Measurements from ENCODE around the gene ARHGEF10L. TPM values are rescaled to one million over a fixed set of nuclear protein-coding genes. Genes with fewer than 3 reads are reported as not detected.

The ARHGEF10L gene
- total RNA-seq, 1 experiment from 2014 or later: 3.3 TPM

DNA sequence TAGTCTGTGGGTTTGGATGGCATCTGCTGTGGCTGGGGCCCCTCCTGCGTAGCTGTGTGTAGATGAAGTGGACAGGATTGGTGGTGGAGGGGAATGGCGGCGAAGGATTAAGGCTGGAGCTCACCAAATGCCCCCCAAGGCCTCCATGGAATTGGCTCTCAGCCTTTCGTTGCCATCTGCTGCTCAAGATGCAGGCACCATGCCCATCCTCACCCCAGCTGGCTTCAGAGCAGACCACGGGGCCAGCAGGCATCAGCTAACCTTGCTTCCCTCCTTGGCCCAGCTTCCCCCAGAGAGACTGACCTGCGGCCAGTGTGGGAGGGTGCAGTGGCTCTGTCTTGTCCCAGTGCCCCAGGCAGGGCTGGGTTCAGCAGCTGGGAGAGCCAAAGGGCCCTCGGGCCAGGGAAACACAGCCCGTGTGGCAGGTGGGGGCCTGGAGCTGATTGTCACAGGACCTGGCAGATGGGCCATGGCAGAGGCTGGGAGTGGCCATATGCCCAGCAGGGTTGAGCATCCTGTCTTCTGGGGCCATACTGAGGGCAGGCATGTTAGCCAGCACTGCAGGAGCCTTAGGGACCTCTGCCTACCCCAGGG is 148.8 kb downstream of the ARHGEF10L start:
- no peaks in the 10 kb centered on the region for H3K27me3 ChIP-seq (replicated peaks; ENCODE audit: insufficient read depth, low read depth, low read length, poor library complexity)
- no peak for DNase-seq (ENCODE audit: low spot score)
- H3K4me1 ChIP-seq (ENCODE audit: insufficient read depth, low read length, poor library complexity, severe bottlenecking): peaks cover 4% of the 10 kb centered on the region
- H3K4me3 ChIP-seq (ENCODE audit: low read depth, low read length, poor library complexity, severe bottlenecking): no peak overlapping the region
- CTCF ChIA-PET: no interaction called here
- H3K27ac ChIP-seq (ENCODE audit: low read depth, low read length, poor library complexity, severe bottlenecking): no peak overlapping the region
- POLR2A ChIA-PET (ENCODE audit: low non-redundant PET): no interaction called here
- BruUV-seq (replicated peaks): no TSS peak
- H3K36me3 ChIP-seq (ENCODE audit: insufficient read depth, low read length, poor library complexity, severe bottlenecking): no peaks in the 10 kb centered on the region
- no peaks in the 10 kb centered on the region for H3K9me3 ChIP-seq (ENCODE audit: low read depth, low read length, poor library complexity, severe bottlenecking)
- intact Hi-C loops (cut with micrococcal nuclease; ENCODE audit: unreplicated experiment): no loop called here
- TF ChIP-seq EZH2 (IDR thresholded peaks at IDR 0.05; ENCODE audit: borderline replicate concordance, low read depth, low read length, poor library complexity, severe bottlenecking): no peak
- TF ChIP-seq, protein P1, sequence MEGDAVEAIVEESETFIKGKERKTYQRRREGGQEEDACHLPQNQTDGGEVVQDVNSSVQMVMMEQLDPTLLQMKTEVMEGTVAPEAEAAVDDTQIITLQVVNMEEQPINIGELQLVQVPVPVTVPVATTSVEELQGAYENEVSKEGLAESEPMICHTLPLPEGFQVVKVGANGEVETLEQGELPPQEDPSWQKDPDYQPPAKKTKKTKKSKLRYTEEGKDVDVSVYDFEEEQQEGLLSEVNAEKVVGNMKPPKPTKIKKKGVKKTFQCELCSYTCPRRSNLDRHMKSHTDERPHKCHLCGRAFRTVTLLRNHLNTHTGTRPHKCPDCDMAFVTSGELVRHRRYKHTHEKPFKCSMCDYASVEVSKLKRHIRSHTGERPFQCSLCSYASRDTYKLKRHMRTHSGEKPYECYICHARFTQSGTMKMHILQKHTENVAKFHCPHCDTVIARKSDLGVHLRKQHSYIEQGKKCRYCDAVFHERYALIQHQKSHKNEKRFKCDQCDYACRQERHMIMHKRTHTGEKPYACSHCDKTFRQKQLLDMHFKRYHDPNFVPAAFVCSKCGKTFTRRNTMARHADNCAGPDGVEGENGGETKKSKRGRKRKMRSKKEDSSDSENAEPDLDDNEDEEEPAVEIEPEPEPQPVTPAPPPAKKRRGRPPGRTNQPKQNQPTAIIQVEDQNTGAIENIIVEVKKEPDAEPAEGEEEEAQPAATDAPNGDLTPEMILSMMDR (conservative IDR thresholded peaks at IDR 0.05; ENCODE audit: low read depth, low read length): no peak

DNA sequence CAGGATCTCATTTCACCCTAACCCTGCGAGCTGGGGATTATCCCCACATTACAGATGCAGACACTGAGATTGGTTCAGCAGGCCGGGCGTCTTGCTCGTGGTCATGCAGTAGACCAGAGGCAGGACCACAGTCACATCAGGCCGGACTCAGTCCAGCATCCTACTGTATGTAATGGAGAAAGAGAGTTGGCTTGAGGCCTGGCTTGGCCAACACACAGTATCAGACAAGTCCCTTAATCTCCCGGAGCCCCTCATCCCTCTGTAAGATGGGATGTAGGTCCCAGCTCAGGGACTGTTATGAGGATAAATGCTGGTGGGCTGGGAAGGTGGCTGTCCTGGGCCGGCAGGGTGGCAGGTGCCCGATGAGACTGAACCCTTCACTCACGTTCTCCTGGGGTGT is 149.5 kb downstream of the ARHGEF10L start:
- no peak overlapping the region for H3K4me3 ChIP-seq (ENCODE audit: low read depth, low read length, poor library complexity, severe bottlenecking)
- TF ChIP-seq, protein P1 (conservative IDR thresholded peaks at IDR 0.05; ENCODE audit: low read depth, low read length): no peak
- no peak for TF ChIP-seq EZH2 (IDR thresholded peaks at IDR 0.05; ENCODE audit: borderline replicate concordance, low read depth, low read length, poor library complexity, severe bottlenecking)
- no peak overlapping the region for H3K27ac ChIP-seq (ENCODE audit: low read depth, low read length, poor library complexity, severe bottlenecking)
- no peaks in the 10 kb centered on the region for H3K9me3 ChIP-seq (ENCODE audit: low read depth, low read length, poor library complexity, severe bottlenecking)
- intact Hi-C loops (cut with micrococcal nuclease; ENCODE audit: unreplicated experiment): no loop called here
- ChIA-PET CTCF (no interaction called here), POLR2A (ENCODE audit: low non-redundant PET) (no interaction called here)
- no TSS peak for BruUV-seq (replicated peaks)
- H3K36me3 ChIP-seq (ENCODE audit: insufficient read depth, low read length, poor library complexity, severe bottlenecking): no peaks in the 10 kb centered on the region
- DNase-seq (ENCODE audit: low spot score): no peak
- H3K27me3 ChIP-seq (replicated peaks; ENCODE audit: insufficient read depth, low read depth, low read length, poor library complexity): no peaks in the 10 kb centered on the region
- H3K4me1 ChIP-seq (ENCODE audit: insufficient read depth, low read length, poor library complexity, severe bottlenecking): peaks cover 4% of the 10 kb centered on the region

DNA sequence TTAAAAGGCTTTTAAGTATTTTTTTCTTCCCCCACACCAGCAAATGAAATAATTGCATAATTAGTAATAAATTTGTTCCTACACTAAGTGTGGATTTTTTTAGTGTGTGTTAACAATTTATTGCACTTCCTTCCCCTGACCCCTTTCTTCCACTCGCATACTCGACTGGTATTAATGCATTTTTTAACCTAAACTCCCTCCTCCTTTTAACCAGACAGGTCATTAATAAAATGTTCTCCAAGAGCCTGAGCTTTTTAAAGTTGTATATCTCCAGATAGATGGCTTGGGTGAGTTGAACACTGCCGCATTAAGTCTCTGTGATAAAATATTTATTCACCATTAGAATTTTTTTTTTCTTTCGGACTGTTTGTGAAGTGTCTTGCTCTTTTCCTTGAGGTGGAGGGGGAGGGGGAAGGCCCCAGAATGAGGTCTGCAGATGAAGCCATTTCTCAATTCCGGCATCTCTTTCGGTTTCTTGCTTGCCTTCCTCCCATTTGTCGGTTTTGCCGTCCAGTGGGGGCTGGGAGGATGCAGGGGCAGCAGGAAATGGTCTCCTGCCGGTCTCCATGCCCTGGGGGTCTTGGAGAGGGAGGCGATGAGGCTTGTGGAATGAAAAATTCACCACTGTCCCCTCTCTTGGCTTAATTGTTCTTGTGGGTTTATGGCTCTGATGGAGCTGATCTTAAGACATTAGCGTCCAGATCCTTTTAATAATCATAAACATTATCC is 151.6 kb downstream of the ARHGEF10L start:
- Histone ChIP-seq H3K4me3 (ENCODE audit: low read depth, low read length, poor library complexity, severe bottlenecking) (no peak overlapping the region), H3K36me3 (ENCODE audit: insufficient read depth, low read length, poor library complexity, severe bottlenecking) (no peaks in the 10 kb centered on the region), H3K4me1 (ENCODE audit: insufficient read depth, low read length, poor library complexity, severe bottlenecking) (peaks cover 6% of the 10 kb centered on the region), H3K9me3 (ENCODE audit: low read depth, low read length, poor library complexity, severe bottlenecking) (no peaks in the 10 kb centered on the region), H3K27ac (ENCODE audit: low read depth, low read length, poor library complexity, severe bottlenecking) (no peak overlapping the region), H3K27me3 (replicated peaks; ENCODE audit: insufficient read depth, low read depth, low read length, poor library complexity) (no peaks in the 10 kb centered on the region)
- POLR2A ChIA-PET (ENCODE audit: low non-redundant PET): no interaction called here
- intact Hi-C loops (cut with micrococcal nuclease; ENCODE audit: unreplicated experiment): no loop called here
- CTCF ChIA-PET: no interaction called here
- DNase-seq (ENCODE audit: low spot score): no peak
- no TSS peak for BruUV-seq (replicated peaks)
- TF ChIP-seq EZH2 (IDR thresholded peaks at IDR 0.05; ENCODE audit: borderline replicate concordance, low read depth, low read length, poor library complexity, severe bottlenecking): no peak
- TF ChIP-seq, protein P1 (conservative IDR thresholded peaks at IDR 0.05; ENCODE audit: low read depth, low read length): no peak
